SK-N-SH (cell line): Measurements from ENCODE around the gene SLC36A2. TPM values are rescaled to one million over a fixed set of nuclear protein-coding genes. Genes with fewer than 3 reads are reported as not detected.

ENCODE experiments used
- CTCF ChIA-PET: fragments of 300-600, 350-600 bp; formaldehyde crosslinking; extraction: SDS; loops from one replicate; lab custom pipeline; 2021; lab: Yijun Ruan, JAX
- POLR2A ChIA-PET: fragments of 350-600 bp; sonication (Branson Sonifier 250); formaldehyde crosslinking; extraction: SDS; loops from one replicate; lab custom pipeline; 2020; ENCODE audit warnings: antibody characterized with exemption, inconsistent platforms; lab: Yijun Ruan, JAX
- DNase-seq: peaks from one replicate; pipeline ENCODE4 v3.0.0; 2012
- H2AFZ ChIP-seq: fragments of 200-600 bp; sonication (generic); 2 replicates; pipeline ENCODE4 v1.8.1; 2016; ENCODE audit warnings: antibody characterized with exemption, mild to moderate bottlenecking, low read depth
- H3F3A ChIP-seq: fragments of 200-600 bp; sonication (generic); replicated peaks from 2 replicates; pipeline ENCODE3; 2016; ENCODE audit warnings: antibody characterized with exemption, mild to moderate bottlenecking; ENCODE audit not compliant: insufficient read depth
- H3K27ac ChIP-seq, 2 experiments: fragments of 200-500 bp in 1 of 2; fragments of 200-600 bp in 1 of 2; sonication (Bioruptor generic) in 1 of 2; sonication (generic), shearing (Covaris generic) in 1 of 2; 2 replicates each; pipeline versions ENCODE4 v1.5.1 to v1.6.1; 2014 to 2016; ENCODE audit warnings: low read depth in 2 of 2, inconsistent platforms in 1 of 2, low read length in 1 of 2, mild to moderate bottlenecking in 1 of 2, mixed read lengths in 1 of 2
- H3K27me3 ChIP-seq: fragments of 200-600 bp; sonication (generic), shearing (Covaris generic); 2 replicates; pipeline ENCODE4 v1.6.1; 2016; ENCODE audit warnings: mixed run types; ENCODE audit not compliant: insufficient read depth
- H3K36me3 ChIP-seq, 2 experiments: fragments of 200-500 bp in 1 of 2; fragments of 200-600 bp in 1 of 2; sonication (Bioruptor generic) in 1 of 2; sonication (generic) in 1 of 2; replicated peaks in 1 of 2; 2 replicates each; pipeline versions ENCODE3 to v1.5.1; 2014 to 2016; ENCODE audit warnings: low read length in 1 of 2, mild to moderate bottlenecking in 1 of 2; ENCODE audit not compliant: insufficient read depth in 2 of 2, control insufficient read depth in 1 of 2
- H3K4me1 ChIP-seq, 2 experiments: fragments of 200-500 bp in 1 of 2; fragments of 200-600 bp in 1 of 2; sonication (Bioruptor generic) in 1 of 2; sonication (generic), shearing (Covaris generic) in 1 of 2; 2 replicates each; pipeline versions ENCODE4 v1.5.1 to v1.6.1; 2014 to 2016; ENCODE audit warnings: low read depth in 1 of 2, low read length in 1 of 2, mixed run types in 1 of 2; ENCODE audit not compliant: insufficient read depth in 2 of 2, control insufficient read depth in 1 of 2
- H3K4me2 ChIP-seq: fragments of 200-600 bp; sonication (generic), shearing (Covaris generic); 2 replicates; pipeline ENCODE4 v1.6.1; 2017; ENCODE audit warnings: mixed run types
- H3K4me3 ChIP-seq, 2 experiments: fragments of 200-500 bp in 1 of 2; fragments of 200-600 bp in 1 of 2; sonication (Bioruptor generic) in 1 of 2; sonication (generic), shearing (Covaris generic) in 1 of 2; 2 replicates each; pipeline versions ENCODE4 v1.5.1 to v1.8.1; 2014 to 2016; ENCODE audit warnings: low read depth in 2 of 2, inconsistent platforms in 1 of 2, low read length in 1 of 2, mild to moderate bottlenecking in 1 of 2, mixed read lengths in 1 of 2, moderate library complexity in 1 of 2
- H3K79me2 ChIP-seq: fragments of 200-600 bp; sonication (generic); 2 replicates; pipeline ENCODE4 v1.8.1; 2017; ENCODE audit warnings: mild to moderate bottlenecking; ENCODE audit not compliant: insufficient read depth
- H3K9ac ChIP-seq: fragments of 200-600 bp; sonication (generic); 2 replicates; pipeline ENCODE4 v1.6.1; 2017; ENCODE audit warnings: mixed run types
- H3K9me2 ChIP-seq: fragments of 200-600 bp; sonication (generic); 2 replicates; pipeline ENCODE4 v1.6.1; 2017; ENCODE audit warnings: mixed run types
- H3K9me3 ChIP-seq: fragments of 200-600 bp; sonication (generic); 2 replicates; pipeline ENCODE4 v1.6.1; 2017; ENCODE audit warnings: mixed run types, mild to moderate bottlenecking, moderate library complexity
- H4K20me1 ChIP-seq: fragments of 200-600 bp; sonication (generic); 2 replicates; pipeline ENCODE4 v1.6.1; 2017; ENCODE audit warnings: mild to moderate bottlenecking, mixed run types; ENCODE audit not compliant: insufficient read depth
- GABPA ChIP-seq: IDR thresholded peaks from 2 replicates; pipeline ENCODE4 v1.4.0; 2012; ENCODE audit warnings: low read depth, mild to moderate bottlenecking
- IRF3 ChIP-seq: fragments of 150-350 bp; IDR thresholded peaks from 2 replicates; pipeline ENCODE4 v1.6.1; 2016; ENCODE audit warnings: mild to moderate bottlenecking, low read depth, low read length
- JUND ChIP-seq: IDR thresholded peaks from 2 replicates; pipeline ENCODE4 v1.4.0; 2012
- MEF2A ChIP-seq: IDR thresholded peaks from 2 replicates; pipeline ENCODE4 v1.4.0; 2012; ENCODE audit warnings: low read depth, borderline replicate concordance
- MXI1 ChIP-seq: IDR thresholded peaks from 2 replicates; pipeline ENCODE4 v1.6.1; 2012; ENCODE audit warnings: mild to moderate bottlenecking, low read depth, low read length, improper control_type of control experiment
- POLR2AphosphoS5 ChIP-seq: IDR thresholded peaks from 2 replicates; pipeline ENCODE4 v1.6.1; 2012; ENCODE audit warnings: low read depth, low read length
- RFX5 ChIP-seq: IDR thresholded peaks from 2 replicates; pipeline ENCODE4 v1.6.1; 2012; ENCODE audit warnings: mild to moderate bottlenecking, improper control_type of control experiment, low read length
- SIN3A ChIP-seq: IDR thresholded peaks from 2 replicates; pipeline ENCODE4 v1.6.1; 2012; ENCODE audit warnings: low read depth, mild to moderate bottlenecking, low read length, moderate library complexity, borderline replicate concordance
- SMC3 ChIP-seq: IDR thresholded peaks from 2 replicates; pipeline ENCODE4 v1.6.1; 2012; ENCODE audit warnings: low read depth, low read length, improper control_type of control experiment
- TCF12 ChIP-seq: IDR thresholded peaks from 2 replicates; pipeline ENCODE4 v1.4.0; 2012
- ZBTB33 ChIP-seq: IDR thresholded peaks from 2 replicates; pipeline ENCODE4 v1.4.0; 2012; ENCODE audit warnings: low read depth, borderline replicate concordance
- WGBS: methylation state at CpG from one replicate; pipeline ENCODE4 v1.1.6; 2017; ENCODE audit warnings: low lambda C conversion rate; 5-methylcytosine and 5-hydroxymethylcytosine counted together
- polyA plus RNA-seq, 3 experiments: library from polyadenylated mRNA; depleted of rRNA; stranded (reverse); fragments of >200 nt; gene quantifications; 2 replicates each; pipeline ENCODE4 v1.2.3, GENCODE V29; 2012
- TF ChIP-seq, protein P1 (sequence below): IDR thresholded peaks from 2 replicates; pipeline ENCODE4 v1.4.0; 2012; ENCODE audit warnings: low read depth, borderline replicate concordance

The SLC36A2 gene
- polyA plus RNA-seq, 1 of the 3 experiments (the other 2 are of a cell fraction), result not detected

- TF ChIP-seq GABPA, result no peak
- TF ChIP-seq IRF3, result no peak
- no peak for TF ChIP-seq TCF12
- TF ChIP-seq RFX5, result no peak
- TF ChIP-seq ZBTB33, result no peak
- no peak for TF ChIP-seq POLR2AphosphoS5
- no peak for TF ChIP-seq MEF2A
- TF ChIP-seq, all 33 proteins: peak for 0
These were observed 3.3 kb downstream of the SLC36A2 start (continued) for GRCh38 chr5:151344088-151344487.

DNA sequence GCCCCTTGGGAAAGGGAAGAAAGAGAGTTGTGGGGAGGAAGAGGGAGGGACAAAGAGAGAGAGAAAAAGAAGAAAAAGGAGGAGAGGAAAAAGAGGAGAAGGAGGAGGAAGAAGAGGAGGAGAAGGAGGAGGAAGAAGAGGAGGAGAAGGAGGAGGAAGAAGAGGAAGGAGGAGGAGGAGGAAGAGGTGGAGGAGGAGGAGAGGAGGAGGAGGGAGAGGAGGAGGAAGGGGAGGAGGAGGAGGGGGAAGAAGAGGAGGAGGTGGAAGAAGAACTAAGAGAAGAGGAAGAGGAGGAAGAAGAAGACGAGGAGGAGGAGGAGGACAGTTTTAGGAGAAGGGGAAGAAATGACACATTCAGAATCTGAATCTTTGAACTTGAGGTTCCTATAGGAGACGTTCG is 7.4 kb downstream of the SLC36A2 start:
- Histone ChIP-seq H3K36me3 (no peaks in the 10 kb centered on the region), H3K9me2 (no peaks in the 10 kb centered on the region), H2AFZ (no peak overlapping the region), H3K27me3 (no peaks in the 10 kb centered on the region; the same call in 1 of the 2 replicates), H3K4me1 (no peaks in the 10 kb centered on the region), H3K79me2 (no peaks in the 10 kb centered on the region), H3K9ac (no peak overlapping the region), H3K9me3 (no peaks in the 10 kb centered on the region), H3K27ac (no peak overlapping the region), H3K4me3 (no peak overlapping the region), H3F3A (no peaks in the 10 kb centered on the region), H3K4me2 (no peak overlapping the region), H4K20me1 (no peaks in the 10 kb centered on the region)
- CTCF ChIA-PET, result no interaction called here
- no peak for DNase-seq
- no peak for TF ChIP-seq MEF2A
- 0% methylated on average over 3 of the region's 3 CpGs for WGBS
- POLR2A ChIA-PET, result no interaction called here

DNA sequence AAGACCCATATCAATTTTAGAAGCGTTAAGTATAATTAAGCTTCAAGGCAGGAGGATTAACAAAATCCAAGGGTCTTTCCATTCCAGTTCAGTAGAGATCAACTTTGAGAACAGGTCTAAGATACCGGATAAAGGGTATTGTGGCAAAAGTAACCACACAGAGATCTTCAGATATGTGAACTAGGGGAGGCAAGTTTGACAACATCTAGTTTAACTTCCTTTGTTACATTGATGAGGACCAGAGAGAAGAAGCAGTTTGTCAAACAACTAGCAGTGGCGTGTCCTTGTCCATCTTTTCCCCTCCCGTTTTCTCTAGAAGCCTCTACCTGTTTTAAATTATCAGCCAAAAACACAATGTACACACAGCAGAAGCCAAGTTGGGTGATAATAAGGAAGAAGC is 8.6 kb downstream of the SLC36A2 start:
- Histone ChIP-seq H3K4me3 (no peak overlapping the region), H3K27me3 (no peaks in the 10 kb centered on the region; the same call in 1 of the 2 replicates), H3K27ac (no peak overlapping the region), H3K9ac (no peak overlapping the region), H3K4me1 (no peaks in the 10 kb centered on the region), H2AFZ (no peak overlapping the region), H4K20me1 (no peaks in the 10 kb centered on the region), H3K36me3 (no peaks in the 10 kb centered on the region), H3K79me2 (no peaks in the 10 kb centered on the region), H3K9me3 (no peaks in the 10 kb centered on the region), H3K4me2 (no peak overlapping the region), H3F3A (no peaks in the 10 kb centered on the region), H3K9me2 (no peaks in the 10 kb centered on the region)
- no peak for TF ChIP-seq MXI1
- TF ChIP-seq, protein P1, sequence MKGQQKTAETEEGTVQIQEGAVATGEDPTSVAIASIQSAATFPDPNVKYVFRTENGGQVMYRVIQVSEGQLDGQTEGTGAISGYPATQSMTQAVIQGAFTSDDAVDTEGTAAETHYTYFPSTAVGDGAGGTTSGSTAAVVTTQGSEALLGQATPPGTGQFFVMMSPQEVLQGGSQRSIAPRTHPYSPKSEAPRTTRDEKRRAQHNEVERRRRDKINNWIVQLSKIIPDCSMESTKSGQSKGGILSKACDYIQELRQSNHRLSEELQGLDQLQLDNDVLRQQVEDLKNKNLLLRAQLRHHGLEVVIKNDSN, result no peak
- TF ChIP-seq JUND, result no peak
- TF ChIP-seq SMC3, result no peak
- no peak for TF ChIP-seq MEF2A
- no peak for TF ChIP-seq SIN3A
- DNase-seq, result no peak
- WGBS, result 0% methylated on average over 4 of the region's 4 CpGs
- CTCF ChIA-PET, result no interaction called here
- POLR2A ChIA-PET, result no interaction called here
